Neural progenitor cell (in vitro differentiated cells): ENCODE data around the gene BCAS3.

Experiments used
- EZH2 ChIP-seq: fragments of 200-600 bp; sonication (generic); IDR thresholded peaks from 2 replicates; pipeline ENCODE4 v1.6.1; 2017; ENCODE audit warnings: antibody characterized with exemption, mild to moderate bottlenecking, moderate library complexity
- EZH2phosphoT487 ChIP-seq: fragments of 200-600 bp; sonication (generic); IDR thresholded peaks from 2 replicates; pipeline ENCODE4 v1.6.1; 2017; ENCODE audit warnings: antibody characterized with exemption
- TF ChIP-seq, protein P1 (sequence below): fragments of 200-600 bp; sonication (generic); IDR thresholded peaks from 2 replicates; pipeline ENCODE4 v1.5.1; 2017; ENCODE audit warnings: antibody characterized with exemption, mild to moderate bottlenecking

GRCh38 chr17:60641126-60641525 lies 36.5 kb upstream of the BCAS3 start:
- no peak for TF ChIP-seq EZH2
- TF ChIP-seq, protein P1, sequence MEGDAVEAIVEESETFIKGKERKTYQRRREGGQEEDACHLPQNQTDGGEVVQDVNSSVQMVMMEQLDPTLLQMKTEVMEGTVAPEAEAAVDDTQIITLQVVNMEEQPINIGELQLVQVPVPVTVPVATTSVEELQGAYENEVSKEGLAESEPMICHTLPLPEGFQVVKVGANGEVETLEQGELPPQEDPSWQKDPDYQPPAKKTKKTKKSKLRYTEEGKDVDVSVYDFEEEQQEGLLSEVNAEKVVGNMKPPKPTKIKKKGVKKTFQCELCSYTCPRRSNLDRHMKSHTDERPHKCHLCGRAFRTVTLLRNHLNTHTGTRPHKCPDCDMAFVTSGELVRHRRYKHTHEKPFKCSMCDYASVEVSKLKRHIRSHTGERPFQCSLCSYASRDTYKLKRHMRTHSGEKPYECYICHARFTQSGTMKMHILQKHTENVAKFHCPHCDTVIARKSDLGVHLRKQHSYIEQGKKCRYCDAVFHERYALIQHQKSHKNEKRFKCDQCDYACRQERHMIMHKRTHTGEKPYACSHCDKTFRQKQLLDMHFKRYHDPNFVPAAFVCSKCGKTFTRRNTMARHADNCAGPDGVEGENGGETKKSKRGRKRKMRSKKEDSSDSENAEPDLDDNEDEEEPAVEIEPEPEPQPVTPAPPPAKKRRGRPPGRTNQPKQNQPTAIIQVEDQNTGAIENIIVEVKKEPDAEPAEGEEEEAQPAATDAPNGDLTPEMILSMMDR, result no peak
- no peak for TF ChIP-seq EZH2phosphoT487
